NK-92 treated with Interleukin-12 subunit alpha and Interleukin-12 subunit beta, amount 100 ng/mL, for 24 hours (cell line): Measurements from ENCODE around the gene KPNB1.

Source experiments
- DNase-seq: peaks from one replicate; lab custom pipeline; 2025; lab: John Stamatoyannopoulos, UW

KPNB1 gene

GRCh38 chr17:47711366-47712099 is 61.8 kb downstream of the KPNB1 start:
- DNase-seq = no peak

GRCh38 chr17:47712330-47713023 is 62.8 kb downstream of the KPNB1 start:
- no peak for DNase-seq

GRCh38 chr17:47713980-47714700 is 64.4 kb downstream of the KPNB1 start:
- DNase-seq = no peak

- peak; percentile 43 for DNase-seq
Measured at GRCh38 chr17:47714773-47715396, 65.2 kb downstream of the KPNB1 start.

- no peak for DNase-seq
Measured at GRCh38 chr17:47715669-47716325, 66.1 kb downstream of the KPNB1 start.

GRCh38 chr17:47716375-47716774 is 66.7 kb downstream of the KPNB1 start:
- DNase-seq = no peak

GRCh38 chr17:47717261-47717697 is 67.6 kb downstream of the KPNB1 start:
- DNase-seq = peak; percentile 85

- no peak for DNase-seq
Measured at GRCh38 chr17:47717979-47718621, 68.4 kb downstream of the KPNB1 start.

- no peak for DNase-seq
Measured at GRCh38 chr17:47718634-47719405, 69.1 kb downstream of the KPNB1 start.

- peak; percentile 76 for DNase-seq
Measured at GRCh38 chr17:47719411-47720152, 69.9 kb downstream of the KPNB1 start.

GRCh38 chr17:47720196-47720595 is 70.5 kb downstream of the KPNB1 start:
- DNase-seq = no peak

- DNase-seq = peak; percentile 90
Measured at GRCh38 chr17:47720754-47721533, 71.2 kb downstream of the KPNB1 start.

GRCh38 chr17:47721725-47722124 is 72.0 kb downstream of the KPNB1 start:
- DNase-seq = no peak

- no peak for DNase-seq
Measured at GRCh38 chr17:47724705-47725104, 75.0 kb downstream of the KPNB1 start.

- DNase-seq = no peak
Measured at GRCh38 chr17:47725446-47726111, 75.9 kb downstream of the KPNB1 start.

GRCh38 chr17:47726796-47727703 is 77.3 kb downstream of the KPNB1 start:
- DNase-seq = no peak

GRCh38 chr17:47727704-47728036 is 78.0 kb downstream of the KPNB1 start:
- DNase-seq = no peak
